GM19397 (cell line): ENCODE measurements around the gene PEX11B.

Experiments used
- ATAC-seq: cut with Tn5 transposase; IDR thresholded peaks from one replicate; pipeline ENCODE4 v1.9.1; 2021; ENCODE audit warnings: mild to moderate bottlenecking, moderate library complexity; ENCODE audit not compliant: unreplicated experiment

Gene PEX11B

GRCh38 chr1:145874646-145875045 is 43.9 kb downstream of the PEX11B start:
- ATAC-seq, result no peak

GRCh38 chr1:145871994-145872924 is 46.3 kb downstream of the PEX11B start:
- no peak for ATAC-seq

GRCh38 chr1:145868232-145868631 is 50.3 kb downstream of the PEX11B start:
- ATAC-seq, result no peak

GRCh38 chr1:145863282-145864018 is 55.1 kb downstream of the PEX11B start:
- no peak for ATAC-seq
